Measurements from ENCODE around the gene PDCD2L.
"Not testable (repeated sequence)": the region's sequence is repeated elsewhere in the genome, so short reads cannot be mapped to it uniquely, and the experiment has no call there.

PDCD2L gene

GRCh38 chr19:34373601-34374288, 30.5 kb upstream of the PDCD2L start:
- DNase-seq (ENCODE audit: low spot score) (no peak), FAIRE-seq (no peak)

DNA sequence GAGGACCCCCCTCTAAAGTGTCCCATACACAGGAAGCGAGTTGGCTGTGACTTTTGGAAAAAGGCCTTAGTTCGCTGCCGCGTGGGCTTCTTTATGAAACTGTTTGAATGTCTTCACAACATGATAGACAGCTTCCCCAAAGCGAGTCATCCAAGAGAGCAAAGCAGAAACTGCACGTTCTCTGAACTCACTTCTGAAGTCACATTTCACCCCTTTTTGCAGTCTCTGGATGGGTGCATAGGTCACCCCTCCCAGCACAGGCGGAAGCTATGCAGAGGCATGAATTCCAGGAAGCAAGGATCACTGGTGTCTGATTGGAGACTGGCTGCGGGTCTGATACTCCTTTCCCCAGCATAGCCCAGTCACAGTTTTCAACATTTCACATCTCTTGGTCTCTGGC, 28.6 kb upstream of the PDCD2L start:
- FAIRE-seq (no peak), DNase-seq (ENCODE audit: low spot score) (no peak)

- FAIRE-seq (no peak), DNase-seq (ENCODE audit: low spot score) (no peak)
Observed at GRCh38 chr19:34380639-34381241, 23.5 kb upstream of the PDCD2L start.

GRCh38 chr19:34381399-34382251, 22.6 kb upstream of the PDCD2L start:
- DNase-seq (ENCODE audit: low spot score) (no peak), FAIRE-seq (no peak)

DNA sequence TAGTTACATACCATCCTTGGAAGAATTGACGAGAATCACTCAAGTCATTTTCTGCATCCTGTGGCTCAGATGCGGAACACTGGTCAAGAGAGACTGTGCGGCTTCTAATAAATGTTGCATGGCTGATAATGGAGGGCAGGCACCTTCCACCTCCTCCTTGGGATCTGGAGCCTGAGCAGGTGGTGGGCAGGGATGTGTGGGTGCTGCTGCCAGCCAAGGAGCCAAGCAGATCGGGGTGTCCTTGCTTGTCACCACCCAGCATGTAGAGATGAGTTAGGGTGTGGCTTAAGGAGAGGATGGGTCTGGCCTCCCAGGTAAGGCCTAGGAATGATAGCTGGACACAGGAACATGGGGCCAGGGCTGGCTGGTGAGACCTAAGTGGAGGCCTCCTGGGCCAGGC, 21.7 kb upstream of the PDCD2L start:
- DNase-seq (ENCODE audit: low spot score) (no peak), FAIRE-seq (no peak)

DNA sequence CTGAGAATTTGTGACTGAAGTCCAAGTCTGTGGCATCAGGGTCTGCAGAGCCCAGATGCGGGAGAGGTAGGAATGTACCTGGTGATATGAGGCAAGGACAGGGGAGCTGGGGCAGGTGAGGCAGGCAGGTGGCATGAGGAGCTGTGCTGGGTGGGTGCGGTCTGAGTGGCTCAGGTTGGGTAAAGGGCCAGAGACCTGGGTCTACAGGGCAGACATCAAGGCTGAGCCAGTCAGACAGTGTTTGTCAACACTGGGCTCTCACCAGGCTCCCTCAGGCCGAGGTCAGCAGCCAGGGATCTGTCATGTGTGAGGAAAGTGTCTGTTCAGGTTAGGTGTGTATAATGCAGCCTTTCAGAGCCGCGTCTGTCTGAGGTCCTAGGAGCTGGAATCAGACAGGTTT, 20.6 kb upstream of the PDCD2L start:
- DNase-seq (ENCODE audit: low spot score) (no peak), FAIRE-seq (no peak)

DNA sequence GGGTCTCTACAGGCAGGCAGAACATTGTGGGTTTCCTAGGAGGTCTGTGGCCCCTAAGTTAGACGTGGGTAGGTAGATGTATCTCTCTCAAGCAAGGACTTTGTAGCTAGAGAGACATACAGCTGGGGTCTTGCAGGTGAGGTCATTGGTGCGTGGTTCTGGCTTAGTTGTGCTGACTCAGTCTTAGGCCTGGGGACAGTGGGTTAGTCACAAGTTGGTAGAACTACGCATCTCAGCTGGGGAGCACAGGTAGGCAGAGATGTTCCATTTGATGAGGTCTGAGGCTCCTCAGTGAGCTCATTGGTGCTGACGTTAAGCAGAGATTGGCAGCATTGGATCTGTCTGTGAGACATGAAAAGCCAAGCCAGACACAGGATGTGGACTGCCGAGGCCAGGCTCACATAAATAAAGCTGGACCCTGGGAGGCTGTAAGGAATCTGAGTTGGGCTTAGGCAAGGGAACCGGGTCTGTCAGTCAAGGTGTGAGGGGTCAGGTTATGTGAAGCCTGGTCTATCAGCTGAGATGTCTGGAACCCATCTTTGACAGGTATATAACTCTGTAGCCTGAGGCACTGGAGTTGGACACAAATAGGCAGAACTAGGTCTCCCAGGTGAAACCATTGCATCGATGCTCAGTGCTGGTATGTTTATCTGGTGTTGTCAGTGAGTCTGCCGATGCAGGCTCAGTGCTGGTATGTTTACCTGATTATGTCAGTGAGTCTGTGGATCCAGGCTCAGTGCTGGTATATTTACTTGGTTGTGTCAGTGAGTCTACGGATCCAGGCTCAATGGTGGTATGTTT, 17.4 kb upstream of the PDCD2L start:
- no peak for FAIRE-seq

GRCh38 chr19:34387446-34387810, 16.8 kb upstream of the PDCD2L start:
- DNase-seq (ENCODE audit: low spot score): no peak
- no peak for FAIRE-seq

More for the DNA sequence above, 17.4 kb upstream of the PDCD2L start:
- DNase-seq (ENCODE audit: low spot score): no peak

DNA sequence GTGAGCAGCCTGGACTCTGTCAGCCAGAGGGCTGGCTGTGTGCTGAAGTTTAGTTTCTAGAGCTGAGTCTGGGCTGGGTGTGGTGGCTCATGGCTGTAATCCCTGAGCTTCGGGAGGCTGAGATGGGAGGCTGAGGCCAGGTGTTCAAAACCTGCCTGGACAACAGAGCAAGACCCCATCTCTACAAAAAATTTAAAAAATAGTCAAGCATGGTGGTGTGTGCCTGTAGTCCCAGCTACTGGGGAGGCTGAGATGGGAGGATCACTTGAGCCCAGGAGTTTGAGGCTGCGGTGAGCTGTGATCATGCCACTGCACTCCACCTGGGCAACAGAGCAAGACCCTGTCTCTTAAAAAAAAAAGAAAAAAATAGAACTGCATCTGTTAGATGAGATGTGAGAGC, 15.5 kb upstream of the PDCD2L start:
- not testable (repeated sequence) for DNase-seq (ENCODE audit: low spot score); FAIRE-seq

- no peak for DNase-seq (ENCODE audit: low spot score)
- no peak for FAIRE-seq
Observed at GRCh38 chr19:34391813-34392212, 12.4 kb upstream of the PDCD2L start.

DNA sequence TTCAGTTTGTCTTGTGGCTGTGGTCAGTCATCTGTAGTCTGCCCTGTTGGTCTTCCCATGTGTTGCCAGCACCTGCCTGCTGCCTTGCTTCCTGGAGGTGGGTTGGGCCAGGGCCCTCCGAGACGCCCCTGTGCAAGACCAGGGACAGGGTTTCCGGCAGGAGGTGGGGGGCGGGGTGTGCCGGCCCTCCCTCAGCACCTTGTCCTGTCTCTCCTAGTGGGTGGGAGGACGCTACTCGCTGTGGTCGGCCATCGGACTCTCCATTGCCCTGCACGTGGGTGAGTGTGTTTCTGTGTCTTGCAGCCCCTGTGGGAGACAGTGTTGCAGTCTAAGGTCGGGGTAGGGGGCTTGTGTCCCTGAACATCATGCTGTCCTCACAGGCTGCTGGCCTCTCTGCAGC, 11.2 kb upstream of the PDCD2L start:
- DNase-seq (ENCODE audit: low spot score) (no peak), FAIRE-seq (no peak)

GRCh38 chr19:34393629-34394028, 10.6 kb upstream of the PDCD2L start:
- no peak for FAIRE-seq
- no peak for DNase-seq (ENCODE audit: low spot score)

GRCh38 chr19:34397853-34398252, 6.3 kb upstream of the PDCD2L start:
- no peak for FAIRE-seq
- no peak for DNase-seq (ENCODE audit: low spot score)

DNA sequence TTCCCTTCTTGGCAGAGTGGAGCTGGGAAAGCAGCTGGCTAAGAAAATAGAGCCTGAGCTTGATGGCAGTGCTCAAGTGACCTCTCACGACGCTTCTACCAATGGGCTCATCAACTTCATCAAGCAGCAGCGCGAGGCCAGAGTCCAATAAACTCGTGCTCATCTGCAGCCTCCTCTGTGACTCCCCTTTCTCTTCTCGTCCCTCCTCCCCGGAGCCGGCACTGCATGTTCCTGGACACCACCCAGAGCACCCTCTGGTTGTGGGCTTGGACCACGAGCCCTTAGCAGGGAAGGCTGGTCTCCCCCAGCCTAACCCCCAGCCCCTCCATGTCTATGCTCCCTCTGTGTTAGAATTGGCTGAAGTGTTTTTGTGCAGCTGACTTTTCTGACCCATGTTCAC, 4.3 kb upstream of the PDCD2L start:
- no peak for FAIRE-seq
- DNase-seq (ENCODE audit: low spot score): no peak

GRCh38 chr19:34400844-34401243, 3.4 kb upstream of the PDCD2L start:
- FAIRE-seq; DNase-seq (ENCODE audit: low spot score): not testable (repeated sequence)

- FAIRE-seq: no peak
- no peak for DNase-seq (ENCODE audit: low spot score)
Observed at GRCh38 chr19:34402074-34402600, 2.1 kb upstream of the PDCD2L start.

- FAIRE-seq (no peak), DNase-seq (ENCODE audit: low spot score) (no peak)
Observed at GRCh38 chr19:34403784-34404108, 453 bp upstream of the PDCD2L start.

DNA sequence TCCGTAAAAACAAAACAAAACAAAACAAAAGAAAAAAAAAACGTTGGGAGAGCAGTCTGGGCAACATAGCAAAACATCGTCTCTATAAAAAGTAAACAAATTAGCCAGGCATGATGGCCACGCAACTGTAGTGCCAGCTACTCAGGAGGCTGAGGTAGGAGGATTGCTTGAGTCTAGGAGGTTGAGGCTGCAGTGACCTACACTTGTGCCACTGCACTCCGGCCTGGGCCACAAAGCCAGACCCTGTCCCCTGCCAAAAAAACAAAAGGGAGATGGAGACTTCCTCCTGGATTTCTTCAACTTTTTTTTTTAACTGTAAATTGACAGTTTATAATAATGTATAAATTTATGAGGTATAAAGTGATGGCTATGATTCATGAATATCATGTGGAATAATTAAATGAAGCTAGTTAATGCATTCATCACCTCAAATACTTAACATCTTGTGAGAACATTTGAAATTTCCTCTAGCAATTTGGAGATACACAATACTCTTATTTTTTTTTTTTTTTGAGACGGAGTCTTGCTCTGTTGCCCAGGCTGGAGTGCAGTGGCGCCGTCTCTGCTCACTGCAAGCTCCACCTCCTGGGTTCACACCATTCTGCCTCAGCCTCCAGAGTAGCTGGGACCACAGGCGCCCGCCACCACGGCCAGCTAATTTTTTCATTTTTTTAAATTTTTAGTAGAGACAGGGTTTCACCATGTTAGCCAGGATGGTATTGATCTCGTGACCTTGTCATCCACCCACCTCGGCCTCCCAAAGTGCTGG, 1.9 kb downstream of the PDCD2L start:
- FAIRE-seq (no peak), DNase-seq (ENCODE audit: low spot score) (no peak)

DNA sequence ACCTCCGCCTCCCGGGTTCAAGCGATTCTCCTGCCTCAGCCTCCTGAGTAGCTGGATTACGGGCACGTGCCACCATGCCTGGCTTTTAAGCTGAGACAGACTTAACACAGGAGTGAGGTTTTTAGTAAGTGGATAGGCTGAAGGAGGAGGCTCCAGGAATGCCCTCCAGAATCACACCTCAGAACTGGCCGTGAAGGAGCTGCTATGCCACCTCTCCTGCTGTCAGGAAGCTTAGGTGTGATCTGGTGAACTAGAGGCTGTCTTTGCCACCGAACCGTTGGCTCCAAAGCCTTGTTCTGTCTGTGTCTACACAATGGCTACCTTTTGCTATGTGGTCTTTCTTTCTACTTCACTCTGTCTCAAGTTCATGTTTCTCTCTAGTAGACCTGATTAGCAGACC, 4.2 kb downstream of the PDCD2L start:
- DNase-seq (ENCODE audit: low spot score) (no peak), FAIRE-seq (no peak)

GRCh38 chr19:34409189-34410164, 5.3 kb downstream of the PDCD2L start:
- no peak for DNase-seq (ENCODE audit: low spot score)
- FAIRE-seq: no peak

All from RCC 7860 (cell line).